KMS-11 (cell line): ENCODE measurements around the gene PLCB2.

Experiments
- H2AFZ ChIP-seq: fragments of 200-600 bp; sonication (generic); 2 replicates; pipeline ENCODE4 v1.6.1; 2016; ENCODE audit warnings: antibody characterized with exemption, mixed run types, low read depth
- H3K27ac ChIP-seq: fragments of 200-600 bp; sonication (generic); 2 replicates; pipeline ENCODE4 v1.6.1; 2016; ENCODE audit warnings: mild to moderate bottlenecking, mixed run types
- H3K27me3 ChIP-seq: fragments of 200-600 bp; sonication (generic); 2 replicates; pipeline ENCODE4 v1.6.1; 2017; ENCODE audit warnings: mild to moderate bottlenecking, low read depth, mixed run types, moderate library complexity; ENCODE audit not compliant: insufficient read depth
- H3K36me3 ChIP-seq: fragments of 200-600 bp; sonication (generic); 2 replicates; pipeline ENCODE4 v1.6.1; 2017; ENCODE audit warnings: mild to moderate bottlenecking, mixed run types; ENCODE audit not compliant: insufficient read depth
- H3K4me1 ChIP-seq: fragments of 200-600 bp; sonication (generic); 2 replicates; pipeline ENCODE4 v1.6.1; 2016; ENCODE audit warnings: mild to moderate bottlenecking, low read depth, mixed run types; ENCODE audit not compliant: poor library complexity, severe bottlenecking
- H3K4me2 ChIP-seq: fragments of 200-600 bp; sonication (generic); 2 replicates; pipeline ENCODE4 v1.7.0; 2016; ENCODE audit warnings: mild to moderate bottlenecking, mixed run types
- H3K4me3 ChIP-seq: fragments of 200-600 bp; sonication (generic); IDR thresholded peaks from 2 replicates; pipeline ENCODE4 v1.6.1; 2017; ENCODE audit warnings: low read depth, low read length, mixed read lengths; ENCODE audit not compliant: insufficient read depth
- H3K79me2 ChIP-seq: fragments of 200-600 bp; sonication (generic); 2 replicates; pipeline ENCODE4 v1.6.1; 2016; ENCODE audit warnings: low read depth, mixed run types; ENCODE audit not compliant: insufficient read depth
- H3K9ac ChIP-seq: fragments of 200-600 bp; sonication (generic); 2 replicates; pipeline ENCODE4 v1.6.1; 2016; ENCODE audit warnings: mild to moderate bottlenecking, mixed run types
- H4K20me1 ChIP-seq: fragments of 200-600 bp; sonication (generic); 2 replicates; pipeline ENCODE4 v1.6.1; 2016; ENCODE audit warnings: mild to moderate bottlenecking, mixed run types; ENCODE audit not compliant: insufficient read depth
- CTCF ChIP-seq: fragments of 200-600 bp; sonication (generic); conservative IDR thresholded peaks from 2 replicates; pipeline ENCODE4 v1.6.1; 2017; ENCODE audit warnings: low read depth, mild to moderate bottlenecking, antibody characterized with exemption, low read length, moderate library complexity, mixed read lengths

The PLCB2 gene

DNA sequence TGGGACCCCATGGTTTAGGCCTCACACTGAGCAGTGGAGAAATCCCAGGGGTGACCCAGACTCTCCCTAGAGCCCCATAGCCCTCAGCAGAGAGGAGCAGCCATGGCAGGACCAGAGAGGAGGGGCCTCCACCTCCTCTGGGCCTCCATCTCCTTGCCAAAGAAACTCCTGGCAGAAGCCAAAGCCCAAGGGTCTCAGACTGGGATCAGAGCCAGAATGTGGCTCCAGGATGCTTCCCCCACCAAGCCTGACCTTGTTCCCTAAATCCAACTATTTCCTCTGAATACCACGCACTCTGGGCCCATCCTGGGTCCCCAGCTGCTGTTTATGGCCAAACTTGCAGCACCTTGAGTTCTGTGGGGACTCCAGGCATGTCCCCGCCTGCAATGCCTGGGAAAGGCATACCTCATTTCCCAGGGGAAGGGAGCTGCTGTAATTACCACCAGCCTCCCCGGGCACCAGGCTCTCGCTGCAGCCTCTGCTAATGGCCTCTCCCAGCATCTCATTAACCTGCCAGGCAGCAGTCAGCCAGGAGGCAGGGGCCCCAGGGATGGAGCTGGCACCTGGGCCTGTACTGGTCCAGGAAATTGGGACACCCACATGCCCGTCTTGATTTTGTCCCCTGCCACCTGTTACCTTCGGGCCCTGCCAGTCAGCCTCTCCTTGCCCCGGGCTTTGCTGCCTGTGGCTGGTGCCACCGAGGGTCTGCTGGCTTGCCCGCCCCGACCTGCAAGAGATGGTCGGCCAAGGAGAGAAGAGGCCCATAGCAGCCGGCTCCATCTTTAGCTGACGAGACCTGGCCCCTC, 28.4 kb upstream of the PLCB2 start:
- H2AFZ ChIP-seq, result peak overlapping the region; percentile 34; the same call in 1 of the 2 replicates
- peaks cover 19% of the 10 kb centered on the region for H3K4me1 ChIP-seq
- TF ChIP-seq CTCF, result no peak
- H3K27ac ChIP-seq, result no peak overlapping the region
- H3K9ac ChIP-seq, result no peak overlapping the region
- no peaks in the 10 kb centered on the region for H4K20me1 ChIP-seq
- peak overlapping the region; percentile 39; the same call in 1 of the 2 replicates for H3K4me2 ChIP-seq
- H3K36me3 ChIP-seq, result no peaks in the 10 kb centered on the region
- H3K27me3 ChIP-seq, result no peaks in the 10 kb centered on the region
- no peaks in the 10 kb centered on the region for H3K79me2 ChIP-seq
- H3K4me3 ChIP-seq, result no peak overlapping the region

DNA sequence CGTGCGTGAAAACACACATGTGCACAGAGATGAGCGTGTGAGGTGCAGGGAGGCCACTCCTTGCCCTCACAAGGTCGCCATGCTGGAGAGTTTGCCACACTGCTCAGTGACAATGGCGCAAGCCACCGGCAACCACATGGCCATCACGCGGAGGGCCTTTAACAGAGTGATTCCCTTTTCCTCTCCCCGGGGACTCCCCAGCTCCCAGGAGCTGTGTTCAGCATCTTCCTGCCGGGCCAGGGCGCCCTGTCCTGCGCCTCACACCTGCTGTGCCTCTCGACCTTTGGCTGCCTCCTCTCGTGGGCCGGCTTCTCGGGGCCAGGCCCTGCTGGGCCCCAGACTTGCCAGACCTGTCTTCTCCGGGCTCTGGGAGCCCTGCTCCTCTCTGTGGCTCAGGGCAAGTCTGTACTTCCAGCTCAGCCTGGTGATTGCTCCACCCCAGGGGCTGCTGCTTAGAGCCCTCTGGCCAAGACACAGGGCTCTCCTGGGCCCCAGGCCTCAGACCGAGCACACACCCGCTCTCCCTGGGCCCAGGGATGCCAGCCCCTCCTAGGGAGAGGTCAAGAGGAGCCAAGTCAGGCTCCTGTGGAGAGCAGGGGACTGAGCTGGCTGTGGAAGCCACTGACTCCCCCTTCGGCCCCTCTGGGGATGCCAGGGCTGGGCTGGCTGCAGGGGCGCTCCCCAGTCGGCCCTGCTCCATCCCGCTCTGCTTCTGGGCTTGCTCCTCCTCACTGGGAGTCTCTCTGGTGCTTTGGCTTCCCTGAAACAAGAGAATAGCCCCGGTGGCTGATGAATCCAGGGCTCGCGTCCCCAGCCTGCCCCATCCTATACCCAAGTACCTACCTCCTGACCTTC, 27.4 kb upstream of the PLCB2 start:
- H3K4me3 ChIP-seq, result no peak overlapping the region
- no peak overlapping the region for H3K4me2 ChIP-seq
- no peak overlapping the region for H3K9ac ChIP-seq
- H4K20me1 ChIP-seq, result no peaks in the 10 kb centered on the region
- no peak overlapping the region for H2AFZ ChIP-seq
- H3K4me1 ChIP-seq, result peaks cover 27% of the 10 kb centered on the region
- TF ChIP-seq CTCF, result no peak
- no peaks in the 10 kb centered on the region for H3K27me3 ChIP-seq
- no peaks in the 10 kb centered on the region for H3K79me2 ChIP-seq
- H3K36me3 ChIP-seq, result no peaks in the 10 kb centered on the region
- no peak overlapping the region for H3K27ac ChIP-seq

- no peak overlapping the region for H2AFZ ChIP-seq
- no peak overlapping the region for H3K4me3 ChIP-seq
- no peaks in the 10 kb centered on the region for H3K36me3 ChIP-seq
- H3K27ac ChIP-seq, result no peak overlapping the region
- no peak overlapping the region for H3K9ac ChIP-seq
- TF ChIP-seq CTCF, result no peak
- H3K4me1 ChIP-seq, result peaks cover 33% of the 10 kb centered on the region
- H4K20me1 ChIP-seq, result no peaks in the 10 kb centered on the region
- no peaks in the 10 kb centered on the region for H3K27me3 ChIP-seq
- H3K79me2 ChIP-seq, result no peaks in the 10 kb centered on the region
- H3K4me2 ChIP-seq, result no peak overlapping the region
These were observed 26.8 kb upstream of the PLCB2 start for GRCh38 chr15:40334541-40334940.

DNA sequence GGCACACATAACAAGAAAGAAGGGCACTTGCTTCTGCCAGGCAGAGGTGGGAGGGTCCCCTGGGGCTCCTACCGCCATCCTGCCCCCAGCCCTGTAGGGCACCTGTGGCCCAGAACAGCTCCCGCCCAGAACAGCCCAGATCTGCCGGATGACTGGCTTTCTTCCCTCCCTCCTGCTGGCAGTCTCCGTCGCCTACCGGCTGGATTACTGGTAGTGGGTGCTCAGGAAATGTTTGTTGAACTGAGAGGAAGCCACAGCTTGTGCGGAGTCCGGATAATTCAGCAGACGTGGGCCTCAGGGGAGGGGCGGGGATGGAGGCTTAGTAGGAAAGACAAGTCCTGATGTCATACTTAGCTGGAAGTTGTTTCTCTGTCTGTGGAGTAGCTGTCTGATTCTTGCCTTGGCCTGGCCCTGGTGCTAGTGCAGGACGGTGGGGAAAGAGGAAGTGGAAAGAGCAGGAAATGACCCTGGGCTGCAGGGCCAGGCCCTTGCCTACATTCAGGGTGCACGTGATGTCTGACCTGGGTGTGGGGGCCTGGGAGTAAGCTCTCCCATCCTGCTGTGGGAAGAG, 26.3 kb upstream of the PLCB2 start:
- Histone ChIP-seq H3K4me2 (no peak overlapping the region), H3K27me3 (no peaks in the 10 kb centered on the region), H3K27ac (no peak overlapping the region), H4K20me1 (no peaks in the 10 kb centered on the region), H3K4me1 (peaks cover 38% of the 10 kb centered on the region), H2AFZ (no peak overlapping the region), H3K9ac (no peak overlapping the region), H3K4me3 (no peak overlapping the region), H3K36me3 (no peaks in the 10 kb centered on the region), H3K79me2 (no peaks in the 10 kb centered on the region)
- no peak for TF ChIP-seq CTCF
